ENCODE results near the gene SPNS2. TPM values are rescaled to one million over a fixed set of nuclear protein-coding genes. Genes with fewer than 3 reads are reported as not detected.

Gene SPNS2
- total RNA-seq, 1 donor from 2014 or later, result 122 TPM

Other genes with a start within 250 kb of the SPNS2 start
- 41.4 and 56.1 TPM in 2 replicates for gene ANKFY1, start 234.9 kb upstream of the SPNS2 start, total RNA-seq
- 37.4 and 52.3 TPM in 2 replicates for gene UBE2G1, start 132.2 kb upstream of the SPNS2 start, total RNA-seq
- 0.23 and 0.34 TPM in 2 replicates for gene SPNS3, start 64.9 kb upstream of the SPNS2 start, total RNA-seq
- 32.2 and 52.0 TPM in 2 replicates for gene MYBBP1A, start 56.5 kb downstream of the SPNS2 start, total RNA-seq
- not detected in 2 replicates for gene GGT6, start 61.7 kb downstream of the SPNS2 start, total RNA-seq
- under 0.01 TPM in 1 of 2 replicates, not detected in the other for gene SMTNL2, start 85.6 kb downstream of the SPNS2 start, total RNA-seq
- gene ALOX15, start 142.8 kb downstream of the SPNS2 start, total RNA-seq, result not detected in 2 replicates
- gene PELP1, start 205.3 kb downstream of the SPNS2 start, total RNA-seq, result 33.5 and 64.0 TPM in 2 replicates
- 6.6 and 9.6 TPM in 2 replicates for gene ARRB2, start 211.8 kb downstream of the SPNS2 start, total RNA-seq
- 12.1 TPM in 2 replicates for gene MED11, start 232.5 kb downstream of the SPNS2 start, total RNA-seq
- 0.05 TPM in 1 of 2 replicates, not detected in the other for gene ZMYND15, start 241.0 kb downstream of the SPNS2 start, total RNA-seq
- 1.5 and 2.2 TPM in 2 replicates for gene CXCL16, start 241.0 kb downstream of the SPNS2 start, total RNA-seq

Data from dermis blood vessel endothelial cell (primary cell).